WTC11 (cell line): ENCODE data around the gene ITGA1. TPM values are rescaled to one million over a fixed set of nuclear protein-coding genes. Genes with fewer than 3 reads are reported as not detected.

Source experiments
- ATAC-seq: fragments of 200-7000 bp; cut with Tn5 transposase; 2 replicates; pipeline ENCODE4 v1.10.0; 2021; ENCODE audit warnings: mild to moderate bottlenecking, moderate library complexity
- CTCF ChIA-PET: fragments of 300-600 bp; sonication (Branson Sonifier 250); formaldehyde crosslinking; loops from one replicate; lab custom pipeline; 2021; ENCODE audit warnings: antibody characterized with exemption; lab: Charles Lee
- POLR2A ChIA-PET: fragments of 350-600 bp; sonication (Branson Sonifier 250); formaldehyde crosslinking; loops from one replicate; lab custom pipeline; 2021; ENCODE audit warnings: antibody characterized with exemption; lab: Charles Lee
- DNase-seq: peaks from one replicate; pipeline ENCODE4 v3.0.0; 2021; ENCODE audit warnings: low spot score
- H3K27ac Mint-ChIP-seq: 2 replicates; pipeline ENCODE4 v1.8.0; 2021; ENCODE audit warnings: mixed read lengths
- H3K27me3 Mint-ChIP-seq: 2 replicates; pipeline ENCODE4 v1.8.0; 2021; ENCODE audit warnings: low read depth, mild to moderate bottlenecking, moderate library complexity, mixed read lengths
- H3K36me3 Mint-ChIP-seq: 2 replicates; pipeline ENCODE4 v1.8.0; 2021; ENCODE audit warnings: mixed read lengths
- H3K4me1 Mint-ChIP-seq: 2 replicates; pipeline ENCODE4 v1.8.0; 2022; ENCODE audit warnings: mixed read lengths
- H3K4me3 Mint-ChIP-seq: 2 replicates; pipeline ENCODE4 v1.8.0; 2021; ENCODE audit warnings: mild to moderate bottlenecking, moderate library complexity, mixed read lengths
- H3K9me3 Mint-ChIP-seq: 2 replicates; pipeline ENCODE4 v1.8.0; 2021; ENCODE audit warnings: mixed read lengths
- EMX1 ChIP-seq: fragments of 250-450 bp; sonication (Bioruptor Pico); IDR thresholded peaks from 2 replicates; pipeline ENCODE4 v1.8.0; 2021; ENCODE audit warnings: mild to moderate bottlenecking
- ESRRA ChIP-seq: sonication (generic); formaldehyde crosslinking; IDR thresholded peaks from 2 replicates; pipeline ENCODE4 v1.8.1; 2022; ENCODE audit warnings: mild to moderate bottlenecking, missing genetic modification reagents, borderline replicate concordance
- FOXP1 ChIP-seq: sonication (generic); formaldehyde crosslinking; IDR thresholded peaks from 2 replicates; pipeline ENCODE4 v1.8.0; 2022; ENCODE audit warnings: missing genetic modification reagents, mild to moderate bottlenecking, moderate library complexity, borderline replicate concordance
- GRHL2 ChIP-seq: fragments of 250-450 bp; sonication (Bioruptor Pico); IDR thresholded peaks from 2 replicates; pipeline ENCODE4 v1.8.0; 2022; ENCODE audit warnings: mild to moderate bottlenecking, moderate library complexity; ENCODE audit not compliant: insufficient replicate concordance, severe bottlenecking
- KAT7 ChIP-seq: sonication (generic); formaldehyde crosslinking; IDR thresholded peaks from 2 replicates; pipeline ENCODE4 v1.8.1; 2023; ENCODE audit warnings: missing genetic modification reagents, mild to moderate bottlenecking, borderline replicate concordance
- NFE2L1 ChIP-seq: sonication (generic); formaldehyde crosslinking; IDR thresholded peaks from 2 replicates; pipeline ENCODE4 v1.8.1; 2023; ENCODE audit warnings: missing genetic modification reagents
- NFYB ChIP-seq: sonication (generic); formaldehyde crosslinking; conservative IDR thresholded peaks from 2 replicates; pipeline ENCODE4 v1.8.0; 2022; ENCODE audit warnings: low read depth, missing genetic modification reagents
- OVOL2 ChIP-seq: fragments of 250-450 bp; sonication (Bioruptor Pico); IDR thresholded peaks from 2 replicates; pipeline ENCODE4 v1.9.0; 2021; ENCODE audit warnings: mild to moderate bottlenecking, borderline replicate concordance
- SMAD3 ChIP-seq: sonication (generic); formaldehyde crosslinking; IDR thresholded peaks from 2 replicates; pipeline ENCODE4 v1.8.0; 2022; ENCODE audit warnings: missing genetic modification reagents, mild to moderate bottlenecking, borderline replicate concordance
- SOX15 ChIP-seq: fragments of 250-450 bp; sonication (Bioruptor Pico); IDR thresholded peaks from 2 replicates; pipeline ENCODE4 v1.9.0; 2021; ENCODE audit warnings: mild to moderate bottlenecking
- SP1 ChIP-seq: sonication (generic); formaldehyde crosslinking; conservative IDR thresholded peaks from 2 replicates; pipeline ENCODE4 v1.8.1; 2022; ENCODE audit warnings: missing genetic modification reagents
- TEAD1 ChIP-seq: sonication (generic); formaldehyde crosslinking; IDR thresholded peaks from 2 replicates; pipeline ENCODE4 v1.8.0; 2022; ENCODE audit warnings: mild to moderate bottlenecking, missing genetic modification reagents
- USF2 ChIP-seq: sonication (generic); formaldehyde crosslinking; IDR thresholded peaks from 2 replicates; pipeline ENCODE4 v1.8.1; 2023; ENCODE audit warnings: mild to moderate bottlenecking, missing genetic modification reagents, moderate library complexity
- ZMAT4 ChIP-seq: fragments of 250-450 bp; sonication (Bioruptor Pico); IDR thresholded peaks from 2 replicates; pipeline ENCODE4 v1.9.0; 2021; ENCODE audit warnings: mild to moderate bottlenecking
- ZNF263 ChIP-seq: sonication (generic); formaldehyde crosslinking; IDR thresholded peaks from 2 replicates; pipeline ENCODE4 v1.8.1; 2022; ENCODE audit warnings: low read depth, mild to moderate bottlenecking, moderate library complexity, missing genetic modification reagents
- ZNF317 ChIP-seq: sonication (generic); formaldehyde crosslinking; IDR thresholded peaks from 2 replicates; pipeline ENCODE4 v1.8.1; 2023; ENCODE audit warnings: low read depth, mild to moderate bottlenecking, moderate library complexity, missing genetic modification reagents, borderline replicate concordance
- total RNA-seq: library from RNA; stranded (reverse); gene quantifications from 3 replicates; pipeline ENCODE4 v1.2.3, GENCODE V29; 2021
- TF ChIP-seq, protein P1 (sequence below): sonication (generic); formaldehyde crosslinking; IDR thresholded peaks from 2 replicates; pipeline ENCODE4 v1.8.0; 2022; ENCODE audit warnings: mild to moderate bottlenecking, missing genetic modification reagents
- TF ChIP-seq, protein P2 (sequence below): sonication (generic); formaldehyde crosslinking; IDR thresholded peaks from 2 replicates; pipeline ENCODE4 v1.8.1; 2023; ENCODE audit warnings: mild to moderate bottlenecking, moderate library complexity, missing genetic modification reagents
- TF ChIP-seq, protein P3 (sequence below): fragments of 250-450 bp; sonication (Bioruptor Pico); IDR thresholded peaks from 2 replicates; pipeline ENCODE4 v2.1.2; 2022; ENCODE audit warnings: mild to moderate bottlenecking, moderate library complexity
- TF ChIP-seq, protein P4 (sequence below): sonication (generic); formaldehyde crosslinking; IDR thresholded peaks from 2 replicates; pipeline ENCODE4 v1.8.0; 2023; ENCODE audit warnings: missing genetic modification reagents
- TF ChIP-seq, protein P5 (sequence below): fragments of 250-450 bp; sonication (Bioruptor Pico); IDR thresholded peaks from 2 replicates; pipeline ENCODE4 v1.9.0; 2021; ENCODE audit warnings: mild to moderate bottlenecking, borderline replicate concordance
- TF ChIP-seq, protein P6 (sequence below): fragments of 250-450 bp; sonication (Bioruptor Pico); IDR thresholded peaks from 2 replicates; pipeline ENCODE4 v1.8.0; 2021; ENCODE audit warnings: mild to moderate bottlenecking

The ITGA1 gene
- total RNA-seq, 1 experiment from 2014 or later: 6.5 TPM

- no peaks in the 10 kb centered on the region for H3K9me3 Mint-ChIP-seq
- H3K4me3 Mint-ChIP-seq: no peak overlapping the region
- ChIA-PET CTCF (interaction anchor here (3.0 to 3.6 kb wide), 3 partner anchors 85 to 164 kb away, joined by 33 to 42 read pairs (median 36); no protein-coding TSS in a partner anchor), POLR2A (no interaction called here)
- DNase-seq: no peak
- no peaks in the 10 kb centered on the region for H3K4me1 Mint-ChIP-seq
- no peak for ATAC-seq
- no peak overlapping the region for H3K27ac Mint-ChIP-seq
- no peaks in the 10 kb centered on the region for H3K27me3 Mint-ChIP-seq
- H3K36me3 Mint-ChIP-seq: no peaks in the 10 kb centered on the region
- TF ChIP-seq GRHL2 (CRISPR knock-in tag) (no peak), ZNF263 (CRISPR knock-in tag) (no peak), EMX1 (CRISPR knock-in tag) (no peak), OVOL2 (CRISPR knock-in tag) (no peak), ZMAT4 (no peak), USF2 (CRISPR knock-in tag) (no peak), SOX15 (CRISPR knock-in tag) (no peak), NFE2L1 (CRISPR knock-in tag) (no peak), ZNF317 (CRISPR knock-in tag) (no peak), SMAD3 (CRISPR knock-in tag) (no peak)
- TF ChIP-seq, protein P1, sequence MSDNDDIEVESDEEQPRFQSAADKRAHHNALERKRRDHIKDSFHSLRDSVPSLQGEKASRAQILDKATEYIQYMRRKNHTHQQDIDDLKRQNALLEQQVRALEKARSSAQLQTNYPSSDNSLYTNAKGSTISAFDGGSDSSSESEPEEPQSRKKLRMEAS (CRISPR knock-in tag): no peak
- TF ChIP-seq, protein P2, sequence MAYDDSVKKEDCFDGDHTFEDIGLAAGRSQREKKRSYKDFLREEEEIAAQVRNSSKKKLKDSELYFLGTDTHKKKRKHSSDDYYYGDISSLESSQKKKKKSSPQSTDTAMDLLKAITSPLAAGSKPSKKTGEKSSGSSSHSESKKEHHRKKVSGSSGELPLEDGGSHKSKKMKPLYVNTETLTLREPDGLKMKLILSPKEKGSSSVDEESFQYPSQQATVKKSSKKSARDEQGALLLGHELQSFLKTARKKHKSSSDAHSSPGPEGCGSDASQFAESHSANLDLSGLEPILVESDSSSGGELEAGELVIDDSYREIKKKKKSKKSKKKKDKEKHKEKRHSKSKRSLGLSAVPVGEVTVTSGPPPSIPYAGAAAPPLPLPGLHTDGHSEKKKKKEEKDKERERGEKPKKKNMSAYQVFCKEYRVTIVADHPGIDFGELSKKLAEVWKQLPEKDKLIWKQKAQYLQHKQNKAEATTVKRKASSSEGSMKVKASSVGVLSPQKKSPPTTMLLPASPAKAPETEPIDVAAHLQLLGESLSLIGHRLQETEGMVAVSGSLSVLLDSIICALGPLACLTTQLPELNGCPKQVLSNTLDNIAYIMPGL (CRISPR knock-in tag): no peak
- TF ChIP-seq, protein P3, sequence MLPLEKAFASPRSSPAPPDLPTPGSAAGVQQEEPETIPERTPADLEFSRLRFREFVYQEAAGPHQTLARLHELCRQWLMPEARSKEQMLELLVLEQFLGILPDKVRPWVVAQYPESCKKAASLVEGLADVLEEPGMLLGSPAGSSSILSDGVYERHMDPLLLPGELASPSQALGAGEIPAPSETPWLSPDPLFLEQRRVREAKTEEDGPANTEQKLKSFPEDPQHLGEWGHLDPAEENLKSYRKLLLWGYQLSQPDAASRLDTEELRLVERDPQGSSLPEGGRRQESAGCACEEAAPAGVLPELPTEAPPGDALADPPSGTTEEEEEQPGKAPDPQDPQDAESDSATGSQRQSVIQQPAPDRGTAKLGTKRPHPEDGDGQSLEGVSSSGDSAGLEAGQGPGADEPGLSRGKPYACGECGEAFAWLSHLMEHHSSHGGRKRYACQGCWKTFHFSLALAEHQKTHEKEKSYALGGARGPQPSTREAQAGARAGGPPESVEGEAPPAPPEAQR (CRISPR knock-in tag): no peak
- TF ChIP-seq, all 79 proteins: peak for 0
Measured at GRCh38 chr5:52950686-52951085, 163.0 kb downstream of the ITGA1 start.

GRCh38 chr5:52952483-52952882 lies 164.8 kb downstream of the ITGA1 start:
- H3K36me3 Mint-ChIP-seq: no peaks in the 10 kb centered on the region
- no peak for ATAC-seq

DNA sequence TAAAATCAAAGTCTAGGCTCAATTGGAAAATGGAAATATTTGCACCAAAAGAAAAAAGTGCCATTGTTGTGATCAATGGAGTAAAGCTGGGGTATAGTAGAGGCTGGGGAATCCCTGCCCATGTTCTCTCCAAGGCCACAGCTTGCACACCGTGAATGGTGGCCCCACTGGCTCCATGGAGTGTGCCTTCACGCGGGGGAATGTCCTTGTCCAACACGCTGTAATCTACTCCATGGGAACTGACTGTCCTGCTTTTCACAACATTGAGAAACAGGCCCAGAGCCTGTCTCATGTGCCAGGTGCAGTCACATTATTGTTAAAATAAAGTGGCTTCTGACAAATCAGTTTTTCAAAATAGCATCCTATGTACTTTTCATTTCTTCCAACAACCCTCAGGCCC lies 168.3 kb downstream of the ITGA1 start:
- ChIA-PET POLR2A (no interaction called here), CTCF (interaction anchor here (1.1 to 2.5 kb wide), 2 partner anchors 8 to 41 kb away, joined by 4 to 6 read pairs; no protein-coding TSS in a partner anchor)
- no peaks in the 10 kb centered on the region for H3K36me3 Mint-ChIP-seq
- no peak overlapping the region for H3K4me3 Mint-ChIP-seq
- DNase-seq: no peak
- H3K27me3 Mint-ChIP-seq: no peaks in the 10 kb centered on the region
- ATAC-seq: no peak
- peaks cover 18% of the 10 kb centered on the region for H3K4me1 Mint-ChIP-seq
- no peak overlapping the region for H3K27ac Mint-ChIP-seq
- H3K9me3 Mint-ChIP-seq: no peaks in the 10 kb centered on the region
- TF ChIP-seq TEAD1 (CRISPR knock-in tag): no peak
- TF ChIP-seq FOXP1 (CRISPR knock-in tag): no peak
- TF ChIP-seq, protein P4, sequence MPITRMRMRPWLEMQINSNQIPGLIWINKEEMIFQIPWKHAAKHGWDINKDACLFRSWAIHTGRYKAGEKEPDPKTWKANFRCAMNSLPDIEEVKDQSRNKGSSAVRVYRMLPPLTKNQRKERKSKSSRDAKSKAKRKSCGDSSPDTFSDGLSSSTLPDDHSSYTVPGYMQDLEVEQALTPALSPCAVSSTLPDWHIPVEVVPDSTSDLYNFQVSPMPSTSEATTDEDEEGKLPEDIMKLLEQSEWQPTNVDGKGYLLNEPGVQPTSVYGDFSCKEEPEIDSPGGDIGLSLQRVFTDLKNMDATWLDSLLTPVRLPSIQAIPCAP (CRISPR knock-in tag): no peak
- TF ChIP-seq KAT7 (CRISPR knock-in tag): no peak
- TF ChIP-seq, protein P5, sequence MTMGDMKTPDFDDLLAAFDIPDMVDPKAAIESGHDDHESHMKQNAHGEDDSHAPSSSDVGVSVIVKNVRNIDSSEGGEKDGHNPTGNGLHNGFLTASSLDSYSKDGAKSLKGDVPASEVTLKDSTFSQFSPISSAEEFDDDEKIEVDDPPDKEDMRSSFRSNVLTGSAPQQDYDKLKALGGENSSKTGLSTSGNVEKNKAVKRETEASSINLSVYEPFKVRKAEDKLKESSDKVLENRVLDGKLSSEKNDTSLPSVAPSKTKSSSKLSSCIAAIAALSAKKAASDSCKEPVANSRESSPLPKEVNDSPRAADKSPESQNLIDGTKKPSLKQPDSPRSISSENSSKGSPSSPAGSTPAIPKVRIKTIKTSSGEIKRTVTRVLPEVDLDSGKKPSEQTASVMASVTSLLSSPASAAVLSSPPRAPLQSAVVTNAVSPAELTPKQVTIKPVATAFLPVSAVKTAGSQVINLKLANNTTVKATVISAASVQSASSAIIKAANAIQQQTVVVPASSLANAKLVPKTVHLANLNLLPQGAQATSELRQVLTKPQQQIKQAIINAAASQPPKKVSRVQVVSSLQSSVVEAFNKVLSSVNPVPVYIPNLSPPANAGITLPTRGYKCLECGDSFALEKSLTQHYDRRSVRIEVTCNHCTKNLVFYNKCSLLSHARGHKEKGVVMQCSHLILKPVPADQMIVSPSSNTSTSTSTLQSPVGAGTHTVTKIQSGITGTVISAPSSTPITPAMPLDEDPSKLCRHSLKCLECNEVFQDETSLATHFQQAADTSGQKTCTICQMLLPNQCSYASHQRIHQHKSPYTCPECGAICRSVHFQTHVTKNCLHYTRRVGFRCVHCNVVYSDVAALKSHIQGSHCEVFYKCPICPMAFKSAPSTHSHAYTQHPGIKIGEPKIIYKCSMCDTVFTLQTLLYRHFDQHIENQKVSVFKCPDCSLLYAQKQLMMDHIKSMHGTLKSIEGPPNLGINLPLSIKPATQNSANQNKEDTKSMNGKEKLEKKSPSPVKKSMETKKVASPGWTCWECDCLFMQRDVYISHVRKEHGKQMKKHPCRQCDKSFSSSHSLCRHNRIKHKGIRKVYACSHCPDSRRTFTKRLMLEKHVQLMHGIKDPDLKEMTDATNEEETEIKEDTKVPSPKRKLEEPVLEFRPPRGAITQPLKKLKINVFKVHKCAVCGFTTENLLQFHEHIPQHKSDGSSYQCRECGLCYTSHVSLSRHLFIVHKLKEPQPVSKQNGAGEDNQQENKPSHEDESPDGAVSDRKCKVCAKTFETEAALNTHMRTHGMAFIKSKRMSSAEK: no peak
- TF ChIP-seq OVOL2 (CRISPR knock-in tag): no peak
- TF ChIP-seq, protein P6, sequence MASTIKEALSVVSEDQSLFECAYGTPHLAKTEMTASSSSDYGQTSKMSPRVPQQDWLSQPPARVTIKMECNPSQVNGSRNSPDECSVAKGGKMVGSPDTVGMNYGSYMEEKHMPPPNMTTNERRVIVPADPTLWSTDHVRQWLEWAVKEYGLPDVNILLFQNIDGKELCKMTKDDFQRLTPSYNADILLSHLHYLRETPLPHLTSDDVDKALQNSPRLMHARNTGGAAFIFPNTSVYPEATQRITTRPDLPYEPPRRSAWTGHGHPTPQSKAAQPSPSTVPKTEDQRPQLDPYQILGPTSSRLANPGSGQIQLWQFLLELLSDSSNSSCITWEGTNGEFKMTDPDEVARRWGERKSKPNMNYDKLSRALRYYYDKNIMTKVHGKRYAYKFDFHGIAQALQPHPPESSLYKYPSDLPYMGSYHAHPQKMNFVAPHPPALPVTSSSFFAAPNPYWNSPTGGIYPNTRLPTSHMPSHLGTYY (CRISPR knock-in tag): no peak

More at GRCh38 chr5:52952483-52952882, 164.8 kb downstream of the ITGA1 start:
- H3K4me3 Mint-ChIP-seq: no peak overlapping the region
- H3K27me3 Mint-ChIP-seq: no peaks in the 10 kb centered on the region
- H3K9me3 Mint-ChIP-seq: no peaks in the 10 kb centered on the region
- ChIA-PET POLR2A (no interaction called here), CTCF (no interaction called here)
- peaks cover 14% of the 10 kb centered on the region for H3K4me1 Mint-ChIP-seq
- H3K27ac Mint-ChIP-seq: no peak overlapping the region
- TF ChIP-seq SP1 (no peak), ESRRA (CRISPR knock-in tag) (no peak), NFYB (CRISPR knock-in tag) (no peak), TEAD1 (CRISPR knock-in tag) (no peak)
- DNase-seq: no peak
